Ishikawa (cell line): Measurements from ENCODE around the gene ATP9B.

Source experiments
- CEBPB ChIP-seq: IDR thresholded peaks from 2 replicates; pipeline ENCODE4 v1.6.1; 2012
- CREB1 ChIP-seq: IDR thresholded peaks from 2 replicates; pipeline ENCODE4 v1.6.1; 2012; ENCODE audit warnings: low read depth
- EGR1 ChIP-seq: IDR thresholded peaks from 2 replicates; pipeline ENCODE4 v1.6.1; 2012
- EP300 ChIP-seq: IDR thresholded peaks from 2 replicates; pipeline ENCODE4 v1.6.1; 2012; ENCODE audit warnings: borderline replicate concordance
- FOXM1 ChIP-seq: IDR thresholded peaks from 2 replicates; pipeline ENCODE4 v1.6.1; 2012; ENCODE audit warnings: low read depth, borderline replicate concordance
- NFIC ChIP-seq: IDR thresholded peaks from 2 replicates; pipeline ENCODE4 v1.6.1; 2012
- RAD21 ChIP-seq: IDR thresholded peaks from 2 replicates; pipeline ENCODE4 v1.6.1; 2012; ENCODE audit warnings: low read depth
- TAF1 ChIP-seq: IDR thresholded peaks from 2 replicates; pipeline ENCODE4 v1.6.1; 2012; ENCODE audit warnings: low read depth, mild to moderate bottlenecking
- TCF12 ChIP-seq: IDR thresholded peaks from 2 replicates; pipeline ENCODE4 v1.6.1; 2012; ENCODE audit warnings: low read depth
- TEAD4 ChIP-seq: IDR thresholded peaks from 2 replicates; pipeline ENCODE4 v1.6.1; 2012
- YY1 ChIP-seq: IDR thresholded peaks from 2 replicates; pipeline ENCODE4 v1.6.1; 2012; ENCODE audit warnings: low read depth
- ZBTB7A ChIP-seq: IDR thresholded peaks from 2 replicates; pipeline ENCODE4 v1.6.1; 2012; ENCODE audit warnings: low read depth
- TF ChIP-seq, protein P1 (sequence below): IDR thresholded peaks from 2 replicates; pipeline ENCODE4 v1.6.1; 2012
- TF ChIP-seq, protein P2 (sequence below): IDR thresholded peaks from 2 replicates; pipeline ENCODE4 v1.6.1; 2012
- TF ChIP-seq, protein P3 (sequence below): IDR thresholded peaks from 2 replicates; pipeline ENCODE4 v1.6.1; 2012; ENCODE audit warnings: low read depth, mild to moderate bottlenecking

Gene ATP9B

DNA sequence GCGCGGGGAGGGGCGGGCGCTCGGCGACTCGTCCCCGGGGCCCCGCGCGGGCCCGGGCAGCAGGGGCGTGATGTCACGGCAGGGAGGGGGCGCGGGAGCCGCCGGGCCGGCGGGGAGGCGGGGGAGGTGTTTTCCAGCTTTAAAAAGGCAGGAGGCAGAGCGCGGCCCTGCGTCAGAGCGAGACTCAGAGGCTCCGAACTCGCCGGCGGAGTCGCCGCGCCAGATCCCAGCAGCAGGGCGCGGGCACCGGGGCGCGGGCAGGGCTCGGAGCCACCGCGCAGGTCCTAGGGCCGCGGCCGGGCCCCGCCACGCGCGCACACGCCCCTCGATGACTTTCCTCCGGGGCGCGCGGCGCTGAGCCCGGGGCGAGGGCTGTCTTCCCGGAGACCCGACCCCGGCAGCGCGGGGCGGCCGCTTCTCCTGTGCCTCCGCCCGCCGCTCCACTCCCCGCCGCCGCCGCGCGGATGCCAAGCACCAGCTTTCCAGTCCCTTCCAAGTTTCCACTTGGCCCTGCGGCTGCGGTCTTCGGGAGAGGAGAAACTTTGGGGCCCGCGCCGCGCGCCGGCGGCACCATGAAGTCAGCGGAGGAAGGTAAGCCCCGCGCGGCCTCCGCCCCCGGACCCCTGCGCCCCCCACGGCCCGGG, 326.7 kb downstream of the ATP9B start, which contains the start of gene NFATC1:
Gene NFATC1 (plus strand): TSS at position 170 of the 644 bp plus-strand sequence. CDS start 295 bp downstream, at position 465.
- no peak for TF ChIP-seq TCF12
- peak; percentile 42; the same call in 1 of the 2 replicates for TF ChIP-seq TAF1
- TF ChIP-seq ZBTB7A, result peak; percentile 71; the same call in 1 of the 2 replicates
- no peak for TF ChIP-seq YY1
- TF ChIP-seq CREB1, result no peak

DNA sequence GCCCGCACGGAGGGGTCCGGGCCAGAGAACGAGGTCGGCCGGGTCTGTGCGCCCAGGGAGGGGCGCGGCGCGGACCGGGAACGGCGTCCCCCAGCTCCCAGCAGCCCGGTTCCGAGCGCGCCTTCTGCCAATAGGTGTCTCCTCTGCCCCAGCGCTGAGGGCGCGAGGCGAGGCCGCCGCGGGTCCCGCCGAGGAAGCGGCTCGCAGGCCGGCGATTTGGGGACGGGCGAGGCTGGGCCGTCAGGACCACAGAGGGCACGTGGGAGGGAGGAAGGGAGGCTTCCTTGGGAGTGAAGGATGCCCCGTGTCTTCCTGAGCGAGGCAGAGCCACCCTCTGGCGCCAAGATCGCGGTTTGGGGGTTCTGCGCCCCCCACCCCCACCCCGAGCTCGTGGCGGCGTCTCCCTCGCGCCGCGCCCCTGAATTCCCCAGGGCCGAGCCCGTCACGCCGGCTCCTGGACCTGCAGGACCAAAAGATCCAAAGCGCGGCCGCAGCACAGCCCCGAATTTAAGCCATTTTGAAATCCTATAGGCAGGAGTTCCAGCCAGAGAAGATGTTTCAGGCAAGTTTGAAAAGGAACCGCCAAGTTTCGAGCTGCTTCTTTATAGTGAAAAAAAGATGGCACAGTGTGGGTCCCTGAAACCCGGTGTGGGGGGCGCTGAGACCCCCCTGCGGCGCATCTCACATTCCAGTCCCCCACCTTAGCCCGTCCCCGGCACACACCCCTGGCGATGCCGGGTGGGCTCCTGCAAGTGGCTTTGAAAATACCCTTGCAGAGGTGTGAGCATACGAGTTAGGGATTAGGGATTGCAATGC, 327.4 kb downstream of the ATP9B start:
- no peak for TF ChIP-seq NFIC
- TF ChIP-seq YY1, result no peak
- TF ChIP-seq, protein P1, sequence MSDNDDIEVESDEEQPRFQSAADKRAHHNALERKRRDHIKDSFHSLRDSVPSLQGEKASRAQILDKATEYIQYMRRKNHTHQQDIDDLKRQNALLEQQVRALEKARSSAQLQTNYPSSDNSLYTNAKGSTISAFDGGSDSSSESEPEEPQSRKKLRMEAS, result 0 out of 2 replicates have a peak, but pooled peaks have one; percentile 29
- no peak for TF ChIP-seq TCF12
- no peak for TF ChIP-seq CREB1
- no peak for TF ChIP-seq EP300
- no peak for TF ChIP-seq EGR1
- TF ChIP-seq, protein P2, sequence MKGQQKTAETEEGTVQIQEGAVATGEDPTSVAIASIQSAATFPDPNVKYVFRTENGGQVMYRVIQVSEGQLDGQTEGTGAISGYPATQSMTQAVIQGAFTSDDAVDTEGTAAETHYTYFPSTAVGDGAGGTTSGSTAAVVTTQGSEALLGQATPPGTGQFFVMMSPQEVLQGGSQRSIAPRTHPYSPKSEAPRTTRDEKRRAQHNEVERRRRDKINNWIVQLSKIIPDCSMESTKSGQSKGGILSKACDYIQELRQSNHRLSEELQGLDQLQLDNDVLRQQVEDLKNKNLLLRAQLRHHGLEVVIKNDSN, result peak; percentile 14; the same call in 1 of the 2 replicates
- peak; percentile 57; the same call in 1 of the 2 replicates for TF ChIP-seq RAD21
- TF ChIP-seq FOXM1, result no peak
- TF ChIP-seq CEBPB, result no peak
- no peak for TF ChIP-seq TEAD4
- TF ChIP-seq, protein P3, sequence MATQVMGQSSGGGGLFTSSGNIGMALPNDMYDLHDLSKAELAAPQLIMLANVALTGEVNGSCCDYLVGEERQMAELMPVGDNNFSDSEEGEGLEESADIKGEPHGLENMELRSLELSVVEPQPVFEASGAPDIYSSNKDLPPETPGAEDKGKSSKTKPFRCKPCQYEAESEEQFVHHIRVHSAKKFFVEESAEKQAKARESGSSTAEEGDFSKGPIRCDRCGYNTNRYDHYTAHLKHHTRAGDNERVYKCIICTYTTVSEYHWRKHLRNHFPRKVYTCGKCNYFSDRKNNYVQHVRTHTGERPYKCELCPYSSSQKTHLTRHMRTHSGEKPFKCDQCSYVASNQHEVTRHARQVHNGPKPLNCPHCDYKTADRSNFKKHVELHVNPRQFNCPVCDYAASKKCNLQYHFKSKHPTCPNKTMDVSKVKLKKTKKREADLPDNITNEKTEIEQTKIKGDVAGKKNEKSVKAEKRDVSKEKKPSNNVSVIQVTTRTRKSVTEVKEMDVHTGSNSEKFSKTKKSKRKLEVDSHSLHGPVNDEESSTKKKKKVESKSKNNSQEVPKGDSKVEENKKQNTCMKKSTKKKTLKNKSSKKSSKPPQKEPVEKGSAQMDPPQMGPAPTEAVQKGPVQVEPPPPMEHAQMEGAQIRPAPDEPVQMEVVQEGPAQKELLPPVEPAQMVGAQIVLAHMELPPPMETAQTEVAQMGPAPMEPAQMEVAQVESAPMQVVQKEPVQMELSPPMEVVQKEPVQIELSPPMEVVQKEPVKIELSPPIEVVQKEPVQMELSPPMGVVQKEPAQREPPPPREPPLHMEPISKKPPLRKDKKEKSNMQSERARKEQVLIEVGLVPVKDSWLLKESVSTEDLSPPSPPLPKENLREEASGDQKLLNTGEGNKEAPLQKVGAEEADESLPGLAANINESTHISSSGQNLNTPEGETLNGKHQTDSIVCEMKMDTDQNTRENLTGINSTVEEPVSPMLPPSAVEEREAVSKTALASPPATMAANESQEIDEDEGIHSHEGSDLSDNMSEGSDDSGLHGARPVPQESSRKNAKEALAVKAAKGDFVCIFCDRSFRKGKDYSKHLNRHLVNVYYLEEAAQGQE, result no peak
- TF ChIP-seq ZBTB7A, result peak; percentile 14
- 0 out of 2 replicates have a peak, but pooled peaks have one; percentile 6 for TF ChIP-seq TAF1

DNA sequence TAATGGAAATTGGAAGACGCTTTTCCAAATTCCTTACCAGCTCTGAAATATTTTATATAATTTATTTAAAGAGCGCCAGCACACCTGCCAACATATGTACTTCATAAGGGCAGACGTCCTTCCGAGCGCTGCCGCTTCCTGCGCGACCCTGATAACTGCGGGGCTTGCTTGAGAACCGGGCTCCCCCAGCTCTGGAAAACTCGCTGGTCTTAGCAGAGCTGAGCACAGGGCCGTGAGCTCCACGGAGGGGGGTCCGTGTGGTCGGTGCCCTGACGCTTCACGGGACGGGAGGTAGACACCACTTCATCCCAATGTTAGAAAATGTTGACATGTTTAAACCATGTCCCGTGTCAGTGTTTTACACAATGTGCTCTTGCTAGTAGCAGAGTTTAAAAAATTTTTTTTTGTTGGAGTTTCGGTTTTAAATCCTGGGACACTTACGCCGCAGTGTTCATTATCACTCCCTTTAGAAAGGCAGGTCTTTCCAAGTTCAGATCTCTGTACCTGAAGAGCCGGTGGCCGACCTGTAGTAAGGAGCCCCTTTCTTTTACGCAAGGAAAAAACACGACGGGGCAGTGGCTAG, 328.1 kb downstream of the ATP9B start:
- TF ChIP-seq CREB1, result no peak
- TF ChIP-seq NFIC, result no peak
- no peak for TF ChIP-seq TEAD4
- no peak for TF ChIP-seq TCF12
- TF ChIP-seq FOXM1, result no peak
- TF ChIP-seq EP300, result no peak
- no peak for TF ChIP-seq EGR1
- TF ChIP-seq, protein P2, result no peak
- TF ChIP-seq RAD21, result no peak
- TF ChIP-seq, protein P3, result no peak
- TF ChIP-seq TAF1, result no peak
- TF ChIP-seq YY1, result no peak
- no peak for TF ChIP-seq ZBTB7A
- TF ChIP-seq, protein P1, result no peak
- no peak for TF ChIP-seq CEBPB

DNA sequence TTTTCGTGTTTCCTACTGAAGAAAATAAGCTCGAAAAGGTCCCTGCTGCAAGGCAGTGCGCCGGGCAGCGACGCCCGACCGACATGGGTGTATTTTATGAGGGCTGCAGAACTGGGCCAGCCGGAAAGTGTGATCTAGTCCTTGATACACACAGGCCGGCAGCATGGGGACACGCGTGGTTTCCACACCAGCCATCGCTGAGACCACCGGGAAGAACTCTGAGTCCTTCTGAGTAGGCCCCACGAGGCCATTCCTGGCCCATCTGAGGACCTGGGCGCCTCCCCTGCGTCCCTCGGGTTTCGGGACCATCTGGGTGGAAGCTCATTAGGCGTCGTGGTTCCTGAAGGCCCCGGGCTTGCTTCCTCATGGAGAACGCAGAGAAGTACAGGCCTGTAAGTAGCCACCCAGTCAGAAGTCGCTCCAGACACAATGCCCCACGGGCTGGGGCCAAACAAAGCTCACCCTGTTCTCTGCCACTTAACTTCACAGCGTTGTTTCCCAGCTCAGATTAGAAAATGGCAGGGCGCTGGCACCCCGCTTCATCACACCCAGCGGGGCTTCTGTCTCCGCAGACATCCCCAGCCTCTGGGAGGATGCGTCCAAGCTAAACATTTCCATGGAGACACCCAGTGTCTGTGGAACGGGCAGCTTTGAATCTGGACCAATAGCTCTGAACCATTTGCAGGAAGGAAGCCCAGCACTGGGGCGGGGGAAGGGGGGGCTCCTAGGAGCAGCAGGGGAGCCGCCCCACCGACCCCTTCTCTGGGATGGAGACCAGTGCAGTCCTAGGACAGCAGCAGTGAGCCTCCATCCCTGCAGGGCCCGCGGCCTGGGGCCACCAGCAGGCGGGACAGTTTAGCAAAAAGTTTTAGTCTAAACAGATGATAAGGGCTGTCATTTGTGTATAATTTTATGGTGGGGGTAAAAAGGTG, 328.9 kb downstream of the ATP9B start:
- no peak for TF ChIP-seq YY1
- no peak for TF ChIP-seq FOXM1
- no peak for TF ChIP-seq CEBPB
- TF ChIP-seq EP300, result no peak
- TF ChIP-seq TAF1, result no peak
- TF ChIP-seq, protein P1, result no peak
- TF ChIP-seq CREB1, result no peak
- TF ChIP-seq TCF12, result no peak
- TF ChIP-seq NFIC, result no peak
- TF ChIP-seq, protein P2, result no peak
- TF ChIP-seq ZBTB7A, result no peak
- TF ChIP-seq TEAD4, result no peak
- no peak for TF ChIP-seq RAD21
- no peak for TF ChIP-seq EGR1
- TF ChIP-seq, protein P3, result no peak
